Adrenal gland (tissue), 12 donors: ENCODE results near the gene ISCA1. TPM values are rescaled to one million over a fixed set of nuclear protein-coding genes. Genes with fewer than 3 reads are reported as not detected.

ENCODE experiments used
- DNase-seq, 7 donors: peaks; one replicate each; pipeline ENCODE4 v3.0.0-alpha.2; 2019 to 2020
- H3K27ac ChIP-seq, 5 donors: fragments of 200-600 bp; sonication (generic) in 4 of 5; 1 replicate in 3 of 5; 2 replicates in 2 of 5; pipeline versions ENCODE4 v1.5.1 to v1.8.0; 2016 to 2020; ENCODE audit warnings: mild to moderate bottlenecking in 1 of 5
- H3K27me3 ChIP-seq: fragments of 200-600 bp; 2 replicates; pipeline ENCODE4 v1.8.0; 2021
- H3K36me3 ChIP-seq, 2 donors: fragments of 200-600 bp; replicated peaks in 1 of 2; 1 replicate in 1 of 2; 2 replicates in 1 of 2; pipeline versions ENCODE4 v1.5.1 to v1.8.0; 2018 to 2022
- H3K4me1 ChIP-seq, 2 donors: fragments of 200-600 bp; replicated peaks in 1 of 2; 1 replicate in 1 of 2; 2 replicates in 1 of 2; pipeline versions ENCODE4 v1.5.1 to v1.8.0; 2018 to 2021
- H3K4me3 ChIP-seq, 4 donors: fragments of 200-600 bp; sonication (generic) in 3 of 4; one replicate each; pipeline ENCODE4 v1.5.1; 2016 to 2018
- H3K9me3 ChIP-seq, 3 donors: fragments of 200-600 bp; sonication (generic) in 1 of 3; replicated peaks in 1 of 3; 1 replicate in 2 of 3; 2 replicates in 1 of 3; pipeline versions ENCODE4 v1.5.1 to v1.8.0; 2016 to 2021
- POLR2A ChIP-seq, 2 donors: fragments of 450-650 bp; IDR thresholded peaks; one replicate each; pipeline ENCODE4 v1.6.1; 2017; ENCODE audit warnings: antibody characterized with exemption in 2 of 2, mild to moderate bottlenecking in 2 of 2, moderate library complexity in 1 of 2
- WGBS, 4 donors: extraction: QIAGEN DNeasy Blood & Tissue Kit in 2 of 4; methylation state at CpG; one replicate each; pipeline versions ENCODE4 v1.1.5 to v1.1.7; 2013 to 2017; 5-methylcytosine and 5-hydroxymethylcytosine counted together
- intact Hi-C, 2 donors: fragments of 100-400 bp; cut with DNase I; formaldehyde crosslinking; loops; one replicate each; pipeline versions ENCODE4 v1.14.1 to v1.15.0; 2022 to 2023
- polyA plus RNA-seq, 3 donors: library from polyadenylated mRNA; stranded (reverse); fragments of 200-250 nt in 2 of 3; fragments of 350-450 nt in 1 of 3; fragmentation: Illumina TruSeq in 1 of 3; extraction: RNeasy Lipid Tissue Mini Kit (QIAGEN cat#74804) in 1 of 3; gene quantifications; one replicate each; pipeline ENCODE4 v1.2.3, GENCODE V29; 2013 to 2014
- small RNA-seq, 2 donors: library from RNA; depleted of rRNA; stranded (forward); fragments of <200 nt; gene quantifications; one replicate each; pipeline ENCODE3, GENCODE V24; 2016
- total RNA-seq, 9 donors: library from RNA; depleted of rRNA in 4 of 9; stranded (reverse); fragments of >200 nt in 4 of 9; fragments of 120-200 nt in 1 of 9; fragmentation: NEBNext Ultra II Directional in 1 of 9; extraction: Animal tissue kit (Norgen Biotek cat#: 25700) in 1 of 9; gene quantifications; one replicate each; pipeline versions ENCODE4 v1.1.0 to v1.2.4, GENCODE V29; 2013 to 2023
- TF ChIP-seq, protein P1 (sequence below), 6 experiments: fragments of 450-650 bp in 4 of 6; fragments of 200-600 bp in 2 of 6; sonication (generic) in 1 of 6; IDR thresholded peaks; 1 replicate in 5 of 6; 2 replicates in 1 of 6; pipeline versions ENCODE4 v1.5.1 to v1.8.0; 2016 to 2021; ENCODE audit warnings: antibody characterized with exemption in 6 of 6, mild to moderate bottlenecking in 2 of 6, moderate library complexity in 1 of 6
- donor health status: healthy with polysubstance abuse.
- donor health status: Bipolar disorder and iron deficiency.
- donor health status: DM: yes; HTN: yes; CAD: no.
- donor health status: DM: no; HTN: no; CAD: no.
- donor health status: DM: no; HTN: no; CAD: no.
- donor health status: DM: yes; HTN: yes; CAD: no.

Gene ISCA1
- total and polyA plus RNA-seq, 12 donors: 16.3 to 128 (median 50.7) TPM

GRCh38 chr9:86222667-86223066, 59.7 kb downstream of the ISCA1 start:
- no peaks in the 10 kb centered on the region for H3K27me3 ChIP-seq
- intact Hi-C loops: no loop called here
- H3K4me3 ChIP-seq: no peak overlapping the region
- H3K36me3 ChIP-seq: no peaks in the 10 kb centered on the region
- 78 to 91% (median 90%) methylated on average over 4 of the region's 4 CpGs for WGBS, 4 donors
- no peaks in the 10 kb centered on the region for H3K4me1 ChIP-seq
- TF ChIP-seq, protein P1, sequence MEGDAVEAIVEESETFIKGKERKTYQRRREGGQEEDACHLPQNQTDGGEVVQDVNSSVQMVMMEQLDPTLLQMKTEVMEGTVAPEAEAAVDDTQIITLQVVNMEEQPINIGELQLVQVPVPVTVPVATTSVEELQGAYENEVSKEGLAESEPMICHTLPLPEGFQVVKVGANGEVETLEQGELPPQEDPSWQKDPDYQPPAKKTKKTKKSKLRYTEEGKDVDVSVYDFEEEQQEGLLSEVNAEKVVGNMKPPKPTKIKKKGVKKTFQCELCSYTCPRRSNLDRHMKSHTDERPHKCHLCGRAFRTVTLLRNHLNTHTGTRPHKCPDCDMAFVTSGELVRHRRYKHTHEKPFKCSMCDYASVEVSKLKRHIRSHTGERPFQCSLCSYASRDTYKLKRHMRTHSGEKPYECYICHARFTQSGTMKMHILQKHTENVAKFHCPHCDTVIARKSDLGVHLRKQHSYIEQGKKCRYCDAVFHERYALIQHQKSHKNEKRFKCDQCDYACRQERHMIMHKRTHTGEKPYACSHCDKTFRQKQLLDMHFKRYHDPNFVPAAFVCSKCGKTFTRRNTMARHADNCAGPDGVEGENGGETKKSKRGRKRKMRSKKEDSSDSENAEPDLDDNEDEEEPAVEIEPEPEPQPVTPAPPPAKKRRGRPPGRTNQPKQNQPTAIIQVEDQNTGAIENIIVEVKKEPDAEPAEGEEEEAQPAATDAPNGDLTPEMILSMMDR (IDR thresholded peaks at IDR 0.05): no peak
- TF ChIP-seq POLR2A (IDR thresholded peaks at IDR 0.05): no peak
- no peak overlapping the region for H3K27ac ChIP-seq
- H3K9me3 ChIP-seq: no peaks in the 10 kb centered on the region
- DNase-seq: no peak

DNA sequence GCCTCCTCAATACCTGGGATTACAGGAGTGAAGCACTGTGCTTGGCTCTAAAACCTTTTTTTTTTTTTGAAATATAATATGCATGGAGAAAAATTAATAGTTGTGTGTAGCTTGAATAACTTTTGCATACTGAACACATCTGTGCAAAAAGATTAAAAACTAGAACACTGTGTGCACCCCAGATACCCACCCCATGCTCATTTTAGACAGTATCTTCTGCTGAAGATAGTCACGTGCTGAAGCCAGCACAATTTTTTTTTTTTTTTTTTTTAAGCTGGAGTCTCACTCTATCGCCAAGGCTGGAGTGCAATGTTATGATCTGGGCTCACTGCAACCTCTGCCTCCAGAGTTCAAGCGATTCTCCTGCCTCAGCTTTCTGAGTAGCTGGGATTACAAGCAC, 62.7 kb downstream of the ISCA1 start:
- TF ChIP-seq, protein P1 (IDR thresholded peaks at IDR 0.05): no peak
- TF ChIP-seq POLR2A (IDR thresholded peaks at IDR 0.05): no peak
- no peak for DNase-seq
- Histone ChIP-seq H3K4me3 (no peak overlapping the region), H3K27me3 (no peaks in the 10 kb centered on the region), H3K4me1 (no peaks in the 10 kb centered on the region), H3K27ac (no peak overlapping the region), H3K9me3 (no peaks in the 10 kb centered on the region), H3K36me3 (no peaks in the 10 kb centered on the region)
- intact Hi-C loops: no loop called here
- 84 to 89% (median 87%) methylated on average over 3 of the region's 3 CpGs for WGBS, 4 donors

DNA sequence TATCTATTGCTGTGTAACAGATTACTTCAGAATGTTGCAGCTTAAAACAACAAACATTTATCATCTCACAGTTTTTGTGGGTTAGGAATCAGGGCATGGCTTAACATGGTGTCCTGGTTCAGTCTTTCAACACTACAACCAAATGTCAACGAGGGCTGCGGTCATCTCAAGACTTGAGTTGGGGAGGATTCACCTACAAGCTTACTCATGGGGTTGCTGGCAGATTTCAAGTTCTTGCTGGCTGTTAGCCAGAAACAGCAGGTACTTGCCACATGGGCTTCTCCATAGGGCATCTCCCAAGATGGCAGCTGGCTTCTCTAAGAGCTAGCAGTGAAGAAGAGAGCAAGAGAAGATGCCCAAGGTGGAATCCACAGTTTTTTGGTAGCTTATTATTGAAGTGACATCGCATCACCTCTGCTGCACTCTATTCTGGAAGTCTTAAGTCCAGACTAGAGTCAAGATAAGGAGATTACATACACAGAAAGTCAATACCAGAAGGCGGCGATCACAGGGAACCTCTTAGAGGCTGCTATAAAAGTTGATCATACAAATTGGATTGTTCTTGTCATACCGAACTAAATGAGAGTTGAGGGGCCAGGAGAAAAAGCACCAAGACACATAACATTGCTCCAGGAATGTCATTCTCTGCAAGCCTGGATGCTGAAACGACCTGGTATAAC, 65.1 kb downstream of the ISCA1 start:
- WGBS, 4 donors: 87 to 92% (median 89%) methylated on average over 7 of the region's 7 CpGs
- TF ChIP-seq, protein P1 (IDR thresholded peaks at IDR 0.05): no peak
- TF ChIP-seq POLR2A (IDR thresholded peaks at IDR 0.05): no peak
- intact Hi-C loops: no loop called here
- Histone ChIP-seq H3K4me3 (no peak overlapping the region), H3K36me3 (no peaks in the 10 kb centered on the region), H3K27me3 (no peaks in the 10 kb centered on the region), H3K4me1 (no peaks in the 10 kb centered on the region), H3K9me3 (no peaks in the 10 kb centered on the region), H3K27ac (no peak overlapping the region)
- no peak for DNase-seq

Small RNA genes within 50 kb of the gene (small RNA-seq; reads per million reads assigned to genes)
- gene AL137849.1: 0 reads per million in 2 donors
- gene RN7SKP264: 0 reads per million in 2 donors

Other genes starting within 250 kb of the ISCA1 start
- gene GOLM1, start 183.0 kb downstream of the ISCA1 start, total RNA-seq: 100 to 1,000 TPM in 8 of 9 donors, 10 to 100 TPM in 1; 84.6 to 745 (median 219) TPM
- 100 to 1,000 TPM; 113 to 190 (median 182) TPM for gene GOLM1, start 183.0 kb downstream of the ISCA1 start, polyA plus RNA-seq
- under 1 TPM in 5 of 9 donors, not detected in 4; 0.14 to 0.94 (median 0.65) TPM for gene C9orf153, start 22.9 kb downstream of the ISCA1 start, total RNA-seq
- under 1 TPM in 2 of 3 donors, not detected in 1; 0.31 to 0.37 TPM for gene C9orf153, start 22.9 kb downstream of the ISCA1 start, polyA plus RNA-seq
- gene TUT7, start 71.9 kb upstream of the ISCA1 start, total RNA-seq: 10 to 100 TPM; 12.7 to 51.7 (median 29.0) TPM
- gene TUT7, start 71.9 kb upstream of the ISCA1 start, polyA plus RNA-seq: 10 to 100 TPM; 15.4 to 28.6 (median 19.8) TPM